MCF 10A (cell line): ENCODE data around the gene LRRC45. TPM values are rescaled to one million over a fixed set of nuclear protein-coding genes. Genes with fewer than 3 reads are reported as not detected.

Experiments
- Bru-seq: library from RNA; stranded (reverse); fragments of 400-500 nt; gene quantifications from one replicate; lab custom pipeline; 2021; lab: Mats Ljungman, UMichigan
- BruChase-seq, 2 experiments: library from RNA; stranded (reverse); fragments of 400-500 nt; gene quantifications; one replicate each; lab custom pipeline; 2021; lab: Mats Ljungman, UMichigan
- BruUV-seq: library from RNA; stranded (reverse); fragments of 400-500 nt; replicated peaks from 2 replicates; lab custom pipeline; 2021; lab: Mats Ljungman, UMichigan
- CTCF ChIA-PET: fragments of 300-600 bp; sonication (Branson Sonifier 250); formaldehyde crosslinking; extraction: SDS; loops from one replicate; lab custom pipeline; 2021; ENCODE audit warnings: antibody characterized with exemption, inconsistent platforms; lab: Yijun Ruan, JAX
- POLR2A ChIA-PET: fragments of 300-600, 350-650 bp; sonication (Branson Sonifier 250); formaldehyde crosslinking; extraction: SDS; loops from one replicate; lab custom pipeline; 2020; ENCODE audit warnings: antibody characterized with exemption, inconsistent platforms; lab: Yijun Ruan, JAX
- DNase-seq: peaks from one replicate; pipeline ENCODE4 v3.0.0-alpha.2; 2018; ENCODE audit not compliant: unreplicated experiment
- H3K27ac Mint-ChIP-seq: one replicate; pipeline ENCODE4 v1.8.0; 2022; ENCODE audit warnings: mild to moderate bottlenecking, low read depth, mixed read lengths; ENCODE audit not compliant: unreplicated experiment
- H3K27me3 Mint-ChIP-seq: one replicate; pipeline ENCODE4 v1.8.0; 2022; ENCODE audit warnings: mixed read lengths; ENCODE audit not compliant: insufficient read depth, unreplicated experiment
- H3K36me3 Mint-ChIP-seq: one replicate; pipeline ENCODE4 v1.8.0; 2022; ENCODE audit warnings: mild to moderate bottlenecking, moderate library complexity, mixed read lengths; ENCODE audit not compliant: insufficient read depth, unreplicated experiment
- H3K4me1 Mint-ChIP-seq: one replicate; pipeline ENCODE4 v1.8.0; 2022; ENCODE audit warnings: mixed read lengths; ENCODE audit not compliant: insufficient read depth, unreplicated experiment
- H3K4me3 Mint-ChIP-seq: one replicate; pipeline ENCODE4 v1.8.0; 2022; ENCODE audit warnings: mild to moderate bottlenecking, moderate library complexity, mixed read lengths; ENCODE audit not compliant: unreplicated experiment
- H3K9me3 Mint-ChIP-seq: one replicate; pipeline ENCODE4 v1.8.0; 2022; ENCODE audit warnings: mixed read lengths; ENCODE audit not compliant: unreplicated experiment
- intact Hi-C: fragments of 100-400 bp; cut with micrococcal nuclease; formaldehyde crosslinking; loops from 2 replicates; pipeline ENCODE4 v1.14.1; 2022
- long read RNA-seq: library from polyadenylated mRNA; stranded (forward); transcript quantifications from one replicate; pipeline ENCODE4 v2.0.0, GENCODE V29; 2022
- total RNA-seq: library from RNA; stranded (reverse); gene quantifications from 2 replicates; pipeline ENCODE4 v1.2.3, GENCODE V29; 2022
- TF ChIP-seq, protein P1 (sequence below): fragments of 200-600 bp; IDR thresholded peaks from one replicate; pipeline ENCODE4 v1.8.0; 2022; ENCODE audit warnings: antibody characterized with exemption, mild to moderate bottlenecking; ENCODE audit not compliant: unreplicated experiment

LRRC45 gene
- total RNA-seq = 2.6 and 3.4 TPM in 2 replicates
- percentile 25 among the genes with signal in this experiment for Bru-seq, nascent RNA
- percentile 35 among the genes with signal in this experiment for BruChase-seq, experiment 1, labeled RNA remaining after a 6-hour chase
- BruChase-seq, experiment 2, labeled RNA remaining after a 2-hour chase = percentile 29 among the genes with signal in this experiment
- long read RNA-seq, partial matches to known transcripts = 1 of 8 reads
- long read RNA-seq, other reads (novel, unspliced or antisense) = 3 of 8 reads

DNA sequence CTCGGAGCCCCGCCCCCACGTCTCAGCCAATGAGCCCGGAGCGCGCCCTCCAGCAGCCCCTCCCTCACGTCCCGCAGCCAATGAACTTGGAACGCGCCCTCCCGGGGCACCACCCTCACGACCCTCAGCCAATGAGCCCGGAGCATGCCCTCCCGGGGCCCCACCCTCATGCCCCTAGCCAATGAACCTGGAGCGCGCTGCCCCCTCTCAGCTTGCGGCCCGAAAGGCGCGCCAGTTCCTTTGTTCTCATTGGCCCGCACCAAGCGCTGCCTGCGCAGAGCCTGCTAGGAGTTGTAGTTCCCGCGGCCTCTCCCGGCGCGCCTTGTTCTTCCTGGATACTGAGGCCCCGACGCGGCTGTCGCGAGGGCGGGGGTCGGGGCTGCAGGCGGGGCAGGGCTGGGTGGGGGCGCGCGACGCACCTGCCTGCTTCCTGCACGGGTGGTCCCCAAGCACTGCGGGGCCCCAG, at the start of gene LRRC45:
TSS of gene LRRC45 (plus strand) at position 325 of the 466 bp plus-strand sequence. CDS start 339 bp downstream, outside the sequence.
- Mint-ChIP-seq H3K4me3 (peak within 1 kb of the TSS; percentile 79), H3K36me3 (peaks cover 5% of the 10 kb centered on the region), H3K9me3 (no peaks in the 10 kb centered on the region), H3K27ac (peak within 1 kb of the TSS; percentile 61), H3K4me1 (peaks cover 16% of the 10 kb centered on the region), H3K27me3 (no peaks in the 10 kb centered on the region)
- intact Hi-C loops = loop anchor here (1.0 kb wide), 1 partner anchor 32 kb away; no protein-coding TSS in a partner anchor
- ChIA-PET POLR2A (interaction anchor here (0.6 to 4.7 kb wide), 22 partner anchors 9 to 1994 kb away, joined by 3 to 35 read pairs (median 4); partner anchors contain the start of genes ASPSCR1, DCXR, DUS1L and FASN), CTCF (interaction anchor here (0.6 to 5.2 kb wide), 6 partner anchors 20 to 109 kb away, joined by 3 to 74 read pairs (median 6); partner anchors contain the start of gene NOTUM)
- BruUV-seq = no TSS peak
- peak; percentile 99 for DNase-seq
- TF ChIP-seq, protein P1, sequence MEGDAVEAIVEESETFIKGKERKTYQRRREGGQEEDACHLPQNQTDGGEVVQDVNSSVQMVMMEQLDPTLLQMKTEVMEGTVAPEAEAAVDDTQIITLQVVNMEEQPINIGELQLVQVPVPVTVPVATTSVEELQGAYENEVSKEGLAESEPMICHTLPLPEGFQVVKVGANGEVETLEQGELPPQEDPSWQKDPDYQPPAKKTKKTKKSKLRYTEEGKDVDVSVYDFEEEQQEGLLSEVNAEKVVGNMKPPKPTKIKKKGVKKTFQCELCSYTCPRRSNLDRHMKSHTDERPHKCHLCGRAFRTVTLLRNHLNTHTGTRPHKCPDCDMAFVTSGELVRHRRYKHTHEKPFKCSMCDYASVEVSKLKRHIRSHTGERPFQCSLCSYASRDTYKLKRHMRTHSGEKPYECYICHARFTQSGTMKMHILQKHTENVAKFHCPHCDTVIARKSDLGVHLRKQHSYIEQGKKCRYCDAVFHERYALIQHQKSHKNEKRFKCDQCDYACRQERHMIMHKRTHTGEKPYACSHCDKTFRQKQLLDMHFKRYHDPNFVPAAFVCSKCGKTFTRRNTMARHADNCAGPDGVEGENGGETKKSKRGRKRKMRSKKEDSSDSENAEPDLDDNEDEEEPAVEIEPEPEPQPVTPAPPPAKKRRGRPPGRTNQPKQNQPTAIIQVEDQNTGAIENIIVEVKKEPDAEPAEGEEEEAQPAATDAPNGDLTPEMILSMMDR = no peak

DNA sequence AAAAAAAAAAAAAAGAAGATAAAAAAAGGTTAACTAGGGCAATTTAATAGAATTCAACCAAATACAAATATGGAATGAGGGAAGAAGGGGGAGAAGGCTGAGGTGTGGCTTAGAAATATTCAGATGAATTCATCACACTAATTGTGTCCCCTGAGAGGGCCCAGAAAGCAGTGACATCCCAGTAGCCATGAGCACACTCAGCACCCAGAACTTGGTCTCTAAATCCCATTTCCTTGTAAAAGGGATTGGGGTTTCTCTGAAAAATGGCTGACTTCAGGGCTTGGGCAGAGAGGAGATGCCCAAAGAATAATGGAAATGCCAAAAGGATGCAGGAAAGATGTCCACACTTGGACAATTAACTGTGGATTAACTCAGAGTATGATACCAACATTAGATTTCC, 49.7 kb upstream of the LRRC45 start:
- Mint-ChIP-seq H3K27me3 (no peaks in the 10 kb centered on the region), H3K4me1 (peaks cover under 1% of the 10 kb centered on the region), H3K36me3 (peaks cover 5% of the 10 kb centered on the region), H3K9me3 (no peaks in the 10 kb centered on the region), H3K4me3 (no peak overlapping the region), H3K27ac (no peak overlapping the region)
- ChIA-PET POLR2A (no interaction called here), CTCF (no interaction called here)
- DNase-seq = no peak
- no TSS peak for BruUV-seq
- TF ChIP-seq, protein P1 = no peak
- intact Hi-C loops = no loop called here

DNA sequence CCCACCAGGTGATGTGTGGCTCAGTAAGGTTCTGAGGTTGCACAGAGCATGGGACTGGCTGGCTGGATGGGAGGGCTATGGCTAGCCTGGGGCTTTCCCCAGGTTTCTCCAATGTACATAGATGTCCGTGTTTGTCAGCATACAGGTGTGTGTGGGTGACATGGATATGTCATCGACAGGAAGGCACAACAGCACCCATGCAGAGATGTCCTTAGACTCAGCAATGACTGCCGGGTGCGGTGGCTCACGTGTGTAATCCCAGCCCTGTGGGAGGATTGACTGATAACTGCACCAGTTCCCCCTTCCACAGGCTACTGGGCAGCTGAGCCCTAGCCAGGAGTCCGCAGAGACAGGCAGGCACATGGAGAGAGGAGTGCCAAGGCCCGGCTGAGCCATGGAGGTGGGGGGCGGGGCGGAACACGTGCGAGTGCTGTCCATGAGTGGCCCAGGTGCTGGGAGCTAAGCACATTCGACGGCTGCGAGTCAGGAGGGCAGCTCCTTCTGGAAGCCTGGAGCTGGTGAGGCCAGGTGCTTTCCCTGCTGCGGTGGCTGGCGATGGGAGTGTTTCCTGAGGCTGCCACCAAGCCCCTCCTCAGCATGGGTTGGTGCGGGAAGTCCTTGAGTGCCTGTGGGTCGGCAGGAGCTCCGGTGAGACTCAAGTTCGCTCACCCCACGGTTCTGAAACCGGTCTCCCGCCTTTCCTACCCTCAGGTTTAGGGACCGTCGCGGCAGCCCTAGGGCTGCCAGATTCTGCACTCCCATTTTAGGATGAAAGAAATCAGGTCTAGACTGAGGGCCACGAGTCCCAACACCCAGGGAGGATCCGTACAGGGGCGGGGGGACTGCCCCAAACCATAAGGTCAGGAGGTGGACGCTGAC, 46.5 kb upstream of the LRRC45 start:
- ChIA-PET POLR2A (interaction anchor here (0.7 to 1.7 kb wide), 9 partner anchors 8 to 59 kb away, joined by 3 to 10 read pairs (median 4); partner anchors contain the start of genes CENPX, LRRC45 and SIRT7), CTCF (interaction anchor here (0.6 to 0.7 kb wide), 2 partner anchors 16 to 28 kb away, joined by 3 read pairs; no protein-coding TSS in a partner anchor)
- Mint-ChIP-seq H3K4me3 (peak overlapping the region; percentile 97), H3K27me3 (no peaks in the 10 kb centered on the region), H3K27ac (peak overlapping the region; percentile 88), H3K36me3 (peaks cover 8% of the 10 kb centered on the region), H3K9me3 (no peaks in the 10 kb centered on the region), H3K4me1 (peaks cover 19% of the 10 kb centered on the region)
- intact Hi-C loops = loop anchor here (2.0 kb wide), 1 partner anchor 26 kb away; no protein-coding TSS in a partner anchor
- BruUV-seq = TSS peak; percentile 22
- no peak for DNase-seq
- TF ChIP-seq, protein P1 = no peak
